T1000 (cell line): ENCODE results near the gene KDM4B.

ENCODE experiments used
- DNase-seq: peaks from one replicate; lab custom pipeline; 2025; ENCODE audit warnings: mixed read lengths; lab: John Stamatoyannopoulos, UW

The KDM4B gene

DNA sequence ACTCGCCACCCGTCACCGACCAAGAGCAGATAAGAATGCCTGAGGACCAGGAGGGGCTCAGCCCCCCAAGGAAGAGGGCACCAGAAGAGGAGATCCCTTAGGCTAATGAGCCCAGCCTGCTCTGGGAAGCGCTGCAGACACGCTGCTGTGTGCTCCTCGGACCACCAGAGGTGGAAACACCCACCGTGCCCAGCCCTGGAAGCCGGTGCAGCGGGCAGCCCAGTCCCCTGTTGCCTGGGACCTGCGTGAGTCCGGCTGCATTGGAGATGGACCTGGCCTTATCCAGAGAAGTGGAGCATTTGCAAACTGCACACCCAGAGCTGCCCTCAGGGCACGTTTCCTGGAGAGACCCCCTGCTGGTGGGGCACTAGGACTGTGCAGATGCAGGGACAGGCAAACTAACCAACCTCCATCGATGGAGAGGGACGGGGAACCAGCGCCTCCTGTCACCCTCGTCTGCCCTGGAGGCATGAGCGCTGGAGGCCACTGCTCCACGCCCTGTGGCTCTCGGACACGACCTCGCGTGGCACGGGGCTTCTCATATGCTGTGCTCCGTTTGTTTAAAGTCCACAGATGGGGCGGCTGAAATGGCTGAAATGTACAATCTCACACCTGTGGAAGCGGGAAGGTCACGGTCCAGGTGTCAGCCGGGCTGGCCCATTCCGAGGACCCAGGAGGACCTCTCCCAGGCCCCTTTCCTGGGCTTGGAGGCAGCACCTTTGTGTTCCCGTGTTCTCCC lies 153.9 kb downstream of the KDM4B start:
- no peak for DNase-seq

DNA sequence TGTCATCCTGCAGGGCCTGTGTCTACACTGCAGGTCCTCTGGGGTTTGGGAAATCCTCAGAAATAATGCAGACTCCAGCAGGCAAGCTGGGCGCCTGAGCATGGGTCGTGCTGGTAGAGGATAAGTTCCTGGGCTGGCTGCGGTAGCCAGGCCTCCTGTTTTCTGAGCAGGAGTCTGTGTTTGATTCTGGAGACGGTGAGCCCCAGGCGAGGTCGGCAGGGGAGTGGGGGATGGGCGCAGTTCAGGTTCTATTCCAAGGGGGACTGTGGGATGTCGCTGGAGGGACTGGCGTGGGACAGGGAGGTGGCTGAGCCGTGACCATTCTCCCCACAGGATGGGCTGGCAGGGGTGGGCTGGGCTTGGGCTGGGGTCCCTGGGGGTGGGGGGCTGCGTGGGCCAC lies 154.7 kb downstream of the KDM4B start:
- no peak for DNase-seq

DNA sequence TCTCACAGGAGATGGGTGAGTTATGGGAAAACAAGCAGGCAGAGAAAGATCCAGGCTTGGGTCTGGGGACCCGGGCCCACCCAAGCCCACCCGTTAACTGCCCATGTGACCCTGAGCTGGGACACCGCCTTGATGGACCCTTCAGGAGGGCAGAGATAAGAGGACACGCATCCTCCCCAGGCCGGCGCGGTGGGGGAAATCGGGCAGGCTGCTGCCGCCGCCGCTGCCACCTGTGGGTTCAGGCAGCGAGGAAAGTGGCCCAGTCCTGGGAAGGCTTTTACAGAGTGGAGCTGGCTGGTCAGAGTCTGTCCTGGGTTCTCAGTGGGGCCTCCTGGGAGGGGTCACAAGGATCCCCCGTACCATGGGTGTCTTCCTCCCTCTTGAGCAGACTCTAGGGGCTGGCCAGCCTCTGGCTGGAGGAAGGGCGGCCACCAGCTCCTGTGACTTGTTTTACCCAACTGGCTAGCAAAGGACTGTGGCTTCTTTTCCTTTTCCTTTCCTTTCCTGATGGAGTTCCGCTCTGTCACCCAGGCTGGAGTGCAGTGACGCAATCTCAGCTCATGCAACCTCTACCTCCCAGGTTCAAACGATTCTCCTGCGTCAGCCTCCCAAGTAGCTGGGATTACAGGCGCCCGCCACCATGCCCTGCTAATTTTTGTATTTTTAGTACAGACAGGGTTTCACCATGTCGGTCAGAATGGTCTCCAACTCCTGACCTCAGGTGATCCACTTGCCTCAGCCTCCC lies 155.4 kb downstream of the KDM4B start:
- no peak for DNase-seq

DNA sequence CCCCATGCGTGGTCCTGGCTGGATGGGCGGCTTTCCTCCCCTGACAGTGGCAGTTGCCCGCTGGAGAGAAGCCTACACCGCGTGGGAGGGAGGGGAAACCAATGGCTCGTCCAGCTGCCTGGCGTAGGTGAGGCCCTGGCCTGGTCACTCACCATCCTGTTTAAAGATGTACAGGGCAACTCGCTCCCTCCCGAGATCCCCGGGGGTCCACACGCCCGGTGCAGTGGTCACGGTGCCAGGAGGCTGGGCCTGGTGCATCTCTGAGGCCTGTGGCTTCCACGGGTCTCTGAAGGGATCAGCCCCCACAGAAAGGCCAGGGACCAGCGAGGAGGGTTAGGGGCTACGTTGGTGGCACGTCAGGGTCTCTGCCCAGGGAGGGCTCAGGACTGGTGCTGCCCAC lies 156.5 kb downstream of the KDM4B start:
- DNase-seq, result no peak

DNA sequence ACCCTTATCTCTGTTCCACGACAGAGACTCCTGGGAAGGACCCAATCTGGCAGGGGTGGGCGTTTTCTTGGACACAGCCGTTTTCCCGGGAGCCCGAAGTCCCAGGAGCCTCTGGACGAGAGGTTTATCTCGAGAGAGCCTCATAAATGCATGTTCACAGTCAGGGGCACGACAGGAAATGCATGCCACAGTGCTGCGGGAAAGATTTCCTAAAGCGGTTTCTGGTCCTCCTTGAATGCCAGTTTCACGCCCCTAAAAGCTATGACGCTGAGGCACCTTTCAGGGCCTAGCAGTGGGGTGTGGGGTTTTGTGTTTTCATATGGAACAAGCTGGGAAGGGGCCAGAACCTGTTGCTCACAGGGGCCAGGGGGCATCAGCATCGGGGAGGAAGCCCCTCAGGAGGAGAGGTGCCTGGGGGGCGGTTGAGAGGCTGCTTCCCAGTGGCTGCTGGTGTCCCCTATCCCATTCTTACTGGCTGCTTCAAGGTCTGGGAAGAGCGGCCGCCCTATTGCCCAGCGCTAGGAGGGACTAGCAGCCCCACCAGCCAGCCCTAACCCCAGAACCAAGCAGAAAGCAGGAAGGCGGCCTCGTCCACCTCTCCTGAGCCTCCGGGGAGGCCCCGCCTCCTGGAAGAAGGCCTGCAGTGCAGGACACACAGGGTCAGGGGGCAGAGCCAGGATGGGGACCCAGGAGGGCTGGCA lies 157.0 kb downstream of the KDM4B start:
- DNase-seq, result no peak

DNA sequence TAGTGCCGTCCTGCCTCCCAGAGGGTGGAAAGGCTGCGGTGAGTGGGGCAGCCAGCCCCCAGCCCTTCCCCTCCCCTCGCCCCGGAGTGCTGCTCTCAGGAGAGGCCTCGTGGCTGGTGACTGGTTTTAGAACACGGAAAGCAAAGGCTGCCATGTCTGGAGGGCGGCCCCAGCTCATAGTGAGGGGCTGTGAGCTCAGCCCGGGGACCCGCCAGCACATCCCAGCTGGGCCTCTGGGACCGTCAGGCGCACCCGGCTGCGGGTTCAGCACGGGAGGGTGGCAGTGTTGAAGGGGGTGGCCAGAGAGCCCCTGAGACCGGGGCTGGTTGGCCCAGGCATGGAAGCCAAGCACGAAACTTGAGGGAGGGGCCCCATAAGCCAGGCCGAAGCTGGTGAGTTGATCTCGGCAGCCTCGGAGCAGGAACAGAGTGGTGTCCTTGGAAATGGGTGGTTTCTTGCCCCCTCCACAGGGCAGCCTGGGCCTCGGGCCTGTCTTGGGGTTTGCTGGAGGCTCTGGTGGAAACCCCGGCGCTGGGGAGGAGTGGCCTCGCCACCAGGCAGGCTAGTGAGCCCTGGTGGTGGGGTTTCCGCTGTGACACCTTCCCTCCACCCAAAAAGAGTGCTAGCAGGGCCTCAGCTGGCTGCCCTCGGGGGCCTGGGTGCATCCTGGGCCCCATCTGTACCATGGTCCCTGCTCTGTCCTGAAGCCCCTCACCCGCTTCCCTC lies 157.7 kb downstream of the KDM4B start:
- no peak for DNase-seq

DNA sequence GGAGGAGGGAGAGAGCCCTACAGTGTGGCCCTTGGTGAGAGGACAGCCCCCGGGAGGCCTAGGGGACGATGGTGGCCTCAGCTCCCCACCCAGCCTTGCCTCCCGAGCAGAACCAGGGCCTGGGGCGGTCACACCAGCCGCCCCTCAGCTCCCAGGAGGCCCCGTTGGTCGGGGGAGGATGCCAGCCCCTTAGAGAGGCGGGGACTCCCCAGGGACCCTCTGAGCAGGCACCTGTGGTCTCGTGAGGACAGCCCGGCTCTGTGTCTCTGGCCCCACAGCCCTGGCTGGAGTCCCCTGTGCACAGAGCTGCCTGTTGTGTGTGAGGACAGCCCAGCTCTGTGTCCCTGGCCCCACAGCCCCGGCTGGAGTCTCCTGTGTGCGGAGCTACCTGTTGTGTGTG lies 158.8 kb downstream of the KDM4B start:
- no peak for DNase-seq

DNA sequence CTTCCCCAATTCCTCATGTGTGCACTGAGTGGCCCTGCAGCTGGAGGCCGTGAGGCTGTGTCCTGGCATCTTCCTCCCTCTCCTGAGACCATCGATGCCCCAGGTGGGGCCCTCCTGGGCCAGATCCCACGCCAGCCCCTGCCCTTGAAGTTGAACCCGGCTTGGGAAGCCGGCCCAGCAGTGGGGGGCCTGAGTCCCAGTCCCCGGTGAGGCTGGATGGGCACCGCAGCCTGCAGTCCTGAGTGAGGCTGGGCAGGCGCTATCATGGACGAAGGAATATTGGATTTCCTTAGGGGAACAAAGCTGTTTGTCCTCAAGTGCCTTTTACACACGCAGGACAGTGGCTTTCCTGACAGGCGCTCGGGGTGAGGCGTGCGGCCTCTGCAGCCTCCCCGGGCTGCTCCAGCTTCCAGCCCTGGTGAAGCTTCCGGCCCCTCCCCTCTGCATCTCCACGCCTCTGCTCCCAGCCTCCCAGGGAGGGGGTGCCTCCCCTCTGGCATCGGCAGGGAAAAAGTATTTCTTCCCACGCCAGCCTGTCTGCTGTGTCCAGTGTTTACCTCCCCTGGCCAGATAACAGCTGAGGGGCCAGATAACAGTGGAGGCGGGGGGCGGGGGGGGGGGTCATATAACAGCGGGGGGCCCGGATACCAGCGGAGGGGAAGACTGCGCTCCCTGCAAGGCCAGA lies 159.5 kb downstream of the KDM4B start:
- DNase-seq, result no peak

DNA sequence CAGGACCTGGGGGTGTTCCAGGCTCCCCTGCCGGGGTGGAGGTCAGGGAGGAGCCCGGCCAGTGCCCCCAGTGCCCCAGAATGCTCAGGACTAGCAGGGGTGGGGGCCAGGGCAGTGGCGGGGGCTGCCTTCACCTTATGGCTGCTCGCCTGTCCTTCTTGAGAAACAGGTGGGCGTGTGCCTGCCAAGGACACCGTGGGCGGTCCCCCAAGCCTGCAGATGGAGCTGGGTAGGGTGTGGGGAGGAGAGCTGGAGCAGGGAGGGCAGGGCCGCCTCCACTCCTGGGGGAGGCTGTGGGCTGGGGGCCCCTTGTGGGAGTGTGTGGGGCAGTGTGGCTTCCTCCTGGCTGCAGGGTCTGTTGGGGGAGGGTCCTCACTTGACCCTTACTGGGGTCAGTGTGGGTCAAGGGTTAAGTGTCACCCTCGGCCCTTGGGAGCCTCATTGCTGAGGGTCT lies 160.1 kb downstream of the KDM4B start:
- DNase-seq, result no peak

DNA sequence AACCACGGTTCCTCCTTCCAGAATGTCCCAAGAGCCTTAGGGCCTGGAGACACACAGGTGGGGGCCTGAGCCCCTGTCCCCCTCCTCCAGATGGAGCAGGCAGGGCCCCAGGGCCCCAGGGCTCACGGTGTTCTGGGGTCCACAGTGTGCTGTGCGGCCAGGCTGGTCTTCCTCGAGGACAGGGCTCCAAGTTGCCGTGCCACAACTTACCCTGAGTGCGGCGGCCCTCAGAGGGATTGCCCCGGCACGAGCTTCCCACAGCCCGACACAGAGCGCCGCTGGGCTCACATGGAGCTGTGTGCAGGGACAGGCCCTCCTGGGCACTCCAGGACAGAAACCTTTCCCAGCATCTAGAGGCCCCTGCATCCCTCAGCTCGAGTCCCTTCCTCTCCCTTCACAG lies 160.8 kb downstream of the KDM4B start:
- DNase-seq, result no peak

DNA sequence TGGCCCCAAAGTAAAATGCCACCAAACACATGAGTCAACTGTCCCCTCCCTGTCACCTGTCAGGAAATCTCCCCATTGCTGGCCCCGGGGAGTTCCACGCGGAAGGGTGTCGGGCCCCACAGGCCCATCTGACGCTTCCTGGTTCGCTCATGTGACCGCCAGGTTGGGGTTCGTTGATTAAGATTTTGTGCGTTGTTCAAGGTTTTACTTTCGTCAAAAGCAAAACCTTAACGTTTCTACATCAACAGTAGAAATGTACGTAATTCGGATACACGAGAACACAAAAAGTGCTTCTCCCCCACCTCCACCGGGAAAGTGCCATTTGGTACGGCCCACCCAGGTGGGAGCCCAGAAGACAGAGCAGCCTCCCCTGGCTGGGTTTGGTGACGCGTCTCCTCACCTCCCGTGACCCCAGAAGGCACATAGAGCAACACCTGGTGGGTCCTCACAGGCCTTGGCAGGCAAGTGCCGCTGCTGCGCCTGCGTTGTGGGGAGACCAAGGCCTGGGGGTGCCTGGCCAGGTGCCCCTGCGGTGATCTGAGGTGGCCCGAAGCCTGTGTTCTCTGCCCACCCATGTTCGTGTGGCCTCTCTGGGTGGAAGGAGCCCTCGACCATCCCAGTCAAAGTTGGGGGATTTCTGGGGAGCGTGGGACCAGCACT lies 161.6 kb downstream of the KDM4B start:
- DNase-seq, result no peak

DNA sequence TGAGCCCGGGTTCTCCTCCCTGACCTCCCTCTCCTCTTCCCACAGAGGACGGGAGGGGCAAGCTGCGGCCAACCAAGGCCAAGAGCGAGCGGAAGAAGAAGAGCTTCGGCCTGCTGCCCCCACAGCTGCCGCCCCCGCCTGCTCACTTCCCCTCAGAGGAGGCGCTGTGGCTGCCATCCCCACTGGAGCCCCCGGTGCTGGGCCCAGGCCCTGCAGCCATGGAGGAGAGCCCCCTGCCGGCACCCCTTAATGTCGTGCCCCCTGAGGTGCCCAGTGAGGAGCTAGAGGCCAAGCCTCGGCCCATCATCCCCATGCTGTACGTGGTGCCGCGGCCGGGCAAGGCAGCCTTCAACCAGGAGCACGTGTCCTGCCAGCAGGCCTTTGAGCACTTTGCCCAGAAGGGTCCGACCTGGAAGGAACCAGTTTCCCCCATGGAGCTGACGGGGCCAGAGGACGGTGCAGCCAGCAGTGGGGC lies 162.2 kb downstream of the KDM4B start:
- DNase-seq, result no peak

DNA sequence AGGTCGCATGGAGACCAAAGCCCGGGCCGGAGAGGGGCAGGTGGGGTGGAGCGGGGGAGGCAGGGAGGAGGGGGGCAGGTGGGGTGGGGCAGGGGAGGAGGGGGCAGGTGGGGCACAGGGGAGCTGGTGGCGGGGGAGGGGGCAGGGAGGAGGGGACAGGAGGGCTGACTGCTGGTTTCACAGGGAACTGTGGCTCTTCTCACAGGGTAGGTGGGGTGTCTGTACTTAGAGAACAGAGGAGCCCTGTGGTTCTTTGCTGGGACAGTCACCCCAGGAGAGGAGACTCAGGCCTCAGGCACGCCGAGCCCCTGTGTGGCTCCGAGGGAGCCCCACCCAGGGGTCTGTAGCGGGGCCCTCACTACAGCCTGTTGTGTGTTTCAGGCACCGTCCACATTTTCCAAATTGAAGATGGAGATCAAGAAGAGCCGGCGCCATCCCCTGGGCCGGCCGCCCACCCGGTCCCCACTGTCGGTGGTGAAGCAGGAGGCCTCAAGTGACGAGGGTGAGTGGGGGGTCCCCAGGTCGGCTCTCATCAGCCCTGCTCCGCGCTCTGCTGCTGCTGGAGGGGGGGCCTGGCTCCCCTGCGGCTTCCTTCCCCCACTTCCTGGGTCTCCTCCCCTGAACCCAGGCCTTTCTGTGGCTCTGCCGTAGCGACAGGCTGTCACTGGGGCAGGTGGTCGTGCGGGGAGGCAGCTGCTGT lies 162.7 kb downstream of the KDM4B start:
- DNase-seq, result no peak

DNA sequence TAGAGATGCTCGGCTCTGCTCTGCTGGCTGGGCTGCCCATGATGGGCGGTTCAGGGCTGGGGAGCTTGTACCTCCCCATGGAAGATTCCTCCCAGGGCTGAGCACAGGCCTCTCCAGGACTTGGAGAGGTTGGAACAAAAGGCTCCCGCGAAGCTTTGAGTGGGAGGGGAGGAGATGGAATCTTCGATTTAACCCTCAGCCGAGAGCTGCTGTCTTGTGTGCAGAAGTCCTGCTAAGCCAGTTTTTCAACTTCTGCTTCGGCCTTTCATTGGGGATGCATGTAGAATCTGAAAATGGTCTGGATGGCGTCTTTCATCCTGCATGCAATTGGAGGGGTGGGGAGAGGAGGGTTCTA lies 163.3 kb downstream of the KDM4B start:
- DNase-seq, result no peak

DNA sequence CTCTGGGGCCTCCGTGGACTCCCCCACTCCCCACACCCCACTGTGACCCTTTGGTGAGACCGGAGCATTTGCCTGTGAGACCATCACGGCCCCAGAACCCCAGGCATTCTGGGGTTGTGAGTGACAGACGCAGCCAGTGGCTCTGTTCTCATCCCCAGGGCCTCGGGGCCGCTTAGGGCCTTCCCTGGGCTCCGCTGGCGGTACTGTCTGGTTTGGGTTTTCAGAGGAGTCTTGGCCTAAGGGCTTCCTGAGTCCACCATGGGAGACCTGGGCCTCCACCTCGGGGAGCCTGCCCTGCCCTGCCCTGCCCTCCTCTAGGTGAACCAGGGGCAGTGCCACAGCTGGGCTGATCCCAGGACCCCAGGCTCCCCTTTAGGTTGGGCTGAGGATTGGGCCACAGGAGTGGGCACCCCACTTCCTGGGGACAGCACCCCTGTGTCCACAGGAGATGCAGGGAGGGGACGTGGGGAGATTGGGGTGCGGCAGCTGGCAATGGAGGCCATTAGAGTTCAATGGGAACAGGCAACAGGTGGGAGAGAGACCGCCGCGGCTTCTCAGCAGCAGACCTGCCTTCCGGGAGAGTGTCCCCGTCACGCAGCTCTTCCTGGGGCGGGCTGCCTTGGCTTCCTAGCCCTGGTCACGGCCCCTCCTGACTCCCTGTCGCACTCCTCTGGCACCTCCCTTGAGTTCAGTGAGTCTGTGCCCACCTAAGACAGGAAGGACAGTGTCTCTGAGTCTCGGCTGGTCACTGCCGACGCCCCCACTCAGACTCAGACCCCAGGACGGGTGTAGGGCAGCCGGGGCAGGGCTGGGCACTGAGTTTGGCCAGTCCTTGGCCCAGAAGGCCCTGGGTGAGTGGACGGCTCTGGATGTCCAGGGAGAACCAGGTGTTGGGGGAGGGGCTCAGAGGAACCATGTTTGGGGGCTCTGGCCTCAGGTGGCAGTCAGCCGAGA lies 164.1 kb downstream of the KDM4B start:
- no peak for DNase-seq

DNA sequence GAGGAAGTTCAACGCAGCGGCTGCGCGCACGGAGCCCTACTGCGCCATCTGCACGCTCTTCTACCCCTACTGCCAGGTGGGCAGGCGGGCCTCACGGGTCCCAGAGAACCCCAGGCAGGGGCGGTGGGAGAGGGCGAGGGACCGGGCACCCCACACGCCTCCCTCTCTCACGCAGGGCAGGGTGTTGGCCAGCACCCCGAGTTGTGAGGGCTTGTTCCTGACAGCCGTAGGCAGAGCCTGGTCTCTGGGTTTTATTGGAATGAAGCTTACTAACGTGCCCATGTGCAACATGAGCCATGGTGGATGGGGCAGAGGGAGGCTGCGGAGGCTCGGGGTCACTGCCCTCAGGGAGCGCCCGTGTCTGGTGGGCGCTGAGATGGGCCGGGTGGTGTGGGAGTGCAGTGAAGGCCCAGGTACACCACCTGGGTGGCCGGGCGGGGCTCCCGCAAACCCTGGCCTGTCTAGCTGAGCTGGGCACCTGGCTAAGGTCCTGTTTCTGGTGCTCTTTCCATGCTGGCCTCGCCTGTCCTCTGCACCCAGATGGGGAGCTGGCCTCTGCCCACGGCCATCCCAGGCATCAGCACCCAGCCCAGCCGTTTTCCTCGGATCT lies 165.2 kb downstream of the KDM4B start:
- DNase-seq, result no peak

DNA sequence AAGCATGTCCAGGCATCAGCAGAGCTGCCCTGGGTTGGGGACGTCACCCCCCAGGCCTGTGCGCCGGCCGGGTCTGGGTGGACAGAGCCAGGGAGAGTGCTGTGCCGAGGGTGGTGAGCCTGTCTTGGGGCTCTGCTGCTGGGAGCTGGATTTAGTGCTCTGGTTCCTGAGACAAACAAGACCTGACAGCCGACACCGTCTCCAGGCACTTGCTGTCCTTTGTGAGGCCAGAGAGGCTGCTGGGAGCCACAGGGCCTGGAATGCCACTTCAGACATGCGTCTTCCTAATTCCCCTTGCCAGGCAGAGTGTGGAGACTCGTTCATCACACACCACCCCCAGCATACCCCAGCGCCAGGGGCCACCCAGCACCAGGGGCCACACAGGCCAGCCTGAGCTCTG lies 165.8 kb downstream of the KDM4B start:
- DNase-seq, result no peak

DNA sequence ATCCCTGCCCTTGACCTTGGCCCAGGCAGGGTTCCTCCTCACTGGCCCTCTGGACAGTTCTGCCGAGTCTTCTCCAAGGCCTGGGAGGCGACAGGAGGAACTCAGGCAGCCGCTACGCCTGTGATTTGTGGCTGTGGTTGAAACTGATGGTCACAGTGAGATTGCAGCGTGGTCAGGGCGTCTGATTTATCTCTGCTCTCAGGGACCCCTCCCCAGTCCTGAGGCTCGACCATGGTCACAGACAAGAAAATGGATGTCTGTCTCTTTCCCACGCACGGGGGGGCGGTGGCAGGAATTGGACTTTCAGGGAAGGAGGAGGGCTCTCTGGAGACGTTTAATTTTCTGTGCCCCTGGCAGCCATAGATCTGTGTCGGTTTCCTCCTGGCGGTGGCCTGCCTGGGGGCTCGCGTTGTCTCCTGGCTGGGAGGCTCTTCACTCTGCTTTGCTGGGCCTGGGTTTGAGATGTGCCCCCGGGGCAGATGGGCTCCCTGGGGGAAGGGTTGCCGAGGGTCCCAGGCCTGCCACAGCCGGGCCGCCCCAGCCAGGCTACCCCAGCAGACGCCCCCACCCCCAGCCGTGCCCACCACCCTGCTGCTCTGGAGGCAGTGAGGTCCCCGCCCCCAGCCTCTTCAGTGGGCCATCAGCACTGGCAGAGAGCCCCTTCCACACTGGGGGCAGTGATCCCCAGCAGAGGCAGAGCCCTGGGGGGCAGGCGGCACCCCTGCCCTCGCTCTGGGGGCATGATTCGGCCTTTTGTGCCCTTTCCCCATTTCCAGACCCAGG lies 167.4 kb downstream of the KDM4B start:
- no peak for DNase-seq
